ENCODE measurements around the gene SLU7.

DNA sequence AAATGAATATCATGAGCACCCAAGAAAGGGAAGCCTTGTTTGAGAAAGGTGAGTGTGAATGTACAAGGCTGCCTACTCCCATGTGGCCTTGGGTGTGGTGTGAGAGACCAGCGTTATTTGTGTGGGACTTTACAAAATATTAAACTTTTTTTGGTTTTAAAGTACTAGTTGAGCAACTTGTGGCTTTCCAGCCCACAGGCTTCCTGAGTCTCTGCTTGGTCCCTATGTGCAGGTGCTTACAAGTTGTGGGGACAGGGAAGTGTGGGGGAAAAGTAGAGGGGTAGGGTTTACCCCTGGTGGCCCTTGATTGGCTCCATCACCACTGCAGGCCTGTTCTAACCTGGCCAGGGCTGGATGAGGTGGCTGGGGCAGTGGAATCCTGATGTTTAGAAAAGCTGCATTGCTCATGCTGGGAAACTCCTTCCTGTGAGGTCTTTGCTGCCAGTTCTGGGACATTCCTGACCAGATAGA, 22.5 kb upstream of the SLU7 start:
- TF ChIP-seq, protein P1, sequence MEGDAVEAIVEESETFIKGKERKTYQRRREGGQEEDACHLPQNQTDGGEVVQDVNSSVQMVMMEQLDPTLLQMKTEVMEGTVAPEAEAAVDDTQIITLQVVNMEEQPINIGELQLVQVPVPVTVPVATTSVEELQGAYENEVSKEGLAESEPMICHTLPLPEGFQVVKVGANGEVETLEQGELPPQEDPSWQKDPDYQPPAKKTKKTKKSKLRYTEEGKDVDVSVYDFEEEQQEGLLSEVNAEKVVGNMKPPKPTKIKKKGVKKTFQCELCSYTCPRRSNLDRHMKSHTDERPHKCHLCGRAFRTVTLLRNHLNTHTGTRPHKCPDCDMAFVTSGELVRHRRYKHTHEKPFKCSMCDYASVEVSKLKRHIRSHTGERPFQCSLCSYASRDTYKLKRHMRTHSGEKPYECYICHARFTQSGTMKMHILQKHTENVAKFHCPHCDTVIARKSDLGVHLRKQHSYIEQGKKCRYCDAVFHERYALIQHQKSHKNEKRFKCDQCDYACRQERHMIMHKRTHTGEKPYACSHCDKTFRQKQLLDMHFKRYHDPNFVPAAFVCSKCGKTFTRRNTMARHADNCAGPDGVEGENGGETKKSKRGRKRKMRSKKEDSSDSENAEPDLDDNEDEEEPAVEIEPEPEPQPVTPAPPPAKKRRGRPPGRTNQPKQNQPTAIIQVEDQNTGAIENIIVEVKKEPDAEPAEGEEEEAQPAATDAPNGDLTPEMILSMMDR (IDR thresholded peaks at IDR 0.05; ENCODE audit: borderline replicate concordance, extremely low read depth, low read length, poor library complexity, severe bottlenecking): no peak
- TF ChIP-seq EZH2 (IDR thresholded peaks at IDR 0.05; ENCODE audit: borderline replicate concordance, low read depth, low read length, severe bottlenecking): no peak
